Psoas muscle (tissue), 8 donors: ENCODE results near the gene FARP1. TPM values are rescaled to one million over a fixed set of nuclear protein-coding genes. Genes with fewer than 3 reads are reported as not detected.

Source experiments
- ATAC-seq, 4 donors: fragments of 200-7000 bp; cut with Tn5 transposase; one replicate each; pipeline ENCODE4 v1.9.1; 2020; ENCODE audit warnings: moderate library complexity in 3 of 4, mild to moderate bottlenecking in 2 of 4
- DNase-seq, 2 donors: peaks; one replicate each; pipeline ENCODE4 v3.0.0-alpha.2; 2020
- H3K27ac ChIP-seq: fragments of 200-600 bp; one replicate; pipeline ENCODE4 v1.8.0; 2022
- H3K27me3 ChIP-seq, 3 donors: fragments of 200-600 bp in 1 of 3; one replicate each; pipeline versions ENCODE4 v1.6.1 to v1.8.0; 2013 to 2022; ENCODE audit warnings: low read length in 2 of 3, mild to moderate bottlenecking in 2 of 3, moderate library complexity in 1 of 3; ENCODE audit not compliant: insufficient read depth in 3 of 3
- H3K36me3 ChIP-seq, 2 donors: fragments of 200-600 bp in 1 of 2; one replicate each; pipeline versions ENCODE4 v1.6.1 to v1.8.0; 2013 to 2022; ENCODE audit warnings: low read depth in 1 of 2, mild to moderate bottlenecking in 1 of 2, moderate library complexity in 1 of 2; ENCODE audit not compliant: insufficient read depth in 1 of 2
- H3K4me1 ChIP-seq: fragments of 200-600 bp; one replicate; pipeline ENCODE4 v1.8.0; 2022
- H3K4me3 ChIP-seq: fragments of 200-600 bp; one replicate; pipeline ENCODE4 v1.8.0; 2022; ENCODE audit warnings: mild to moderate bottlenecking
- H3K9me3 ChIP-seq: fragments of 200-600 bp; one replicate; pipeline ENCODE4 v1.8.0; 2022
- CTCF ChIP-seq: fragments of 200-600 bp; IDR thresholded peaks from one replicate; pipeline ENCODE4 v1.8.0; 2022; ENCODE audit warnings: antibody characterized with exemption
- WGBS, 3 donors: extraction: QIAGEN DNeasy Blood & Tissue Kit; methylation state at CpG; one replicate each; pipeline versions ENCODE4 v1.1.6 to v1.1.7; 2013; 5-methylcytosine and 5-hydroxymethylcytosine counted together
- intact Hi-C, 2 donors: fragments of 100-400 bp; cut with DNase I; formaldehyde crosslinking; loops; one replicate each; pipeline versions ENCODE4 v1.11.0 to v1.14.2; 2022
- polyA plus RNA-seq, 3 donors: library from polyadenylated mRNA; stranded (reverse); fragments of 200-250 nt; gene quantifications; one replicate each; pipeline ENCODE4 v1.2.3, GENCODE V29; 2013
- total RNA-seq, 4 donors: library from RNA; stranded (reverse); fragmentation: NEBNext Ultra II Directional in 2 of 4; extraction: Animal tissue kit (Norgen Biotek cat#: 25700) in 2 of 4; gene quantifications; one replicate each; pipeline versions ENCODE4 v1.2.1 to v1.2.4, GENCODE V29; 2021 to 2023
- donor health status: healthy with polysubstance abuse.
- donor health status: DM: no; HTN: no; CAD: no; lungs with moderate emphysema.
- donor health status: Bipolar disorder and iron deficiency.
- donor health status: healthy.
- donor health status: DM: yes; HTN: yes; CAD: no.
- donor health status: DM: no; HTN: no; CAD: no.
- donor health status: DM: no; HTN: no; CAD: no.
- donor health status: DM: yes; HTN: yes; CAD: no.

The FARP1 gene
- total and polyA plus RNA-seq, 7 donors, result 5.7 to 19.4 (median 9.2) TPM

GRCh38 chr13:98345107-98345935 lies 202.4 kb downstream of the FARP1 start:
- ATAC-seq, result peak in 1 of 4 donors; percentile 41
- DNase-seq, result no peak
- H3K4me1 ChIP-seq, result no peaks in the 10 kb centered on the region
- WGBS, 3 donors, result 83 to 87% (median 86%) methylated on average over 12 of the region's 12 CpGs
- H3K27me3 ChIP-seq, result no peaks in the 10 kb centered on the region
- H3K4me3 ChIP-seq, result no peak overlapping the region
- no peaks in the 10 kb centered on the region for H3K9me3 ChIP-seq
- no peak for TF ChIP-seq CTCF
- no peak overlapping the region for H3K27ac ChIP-seq
- no peaks in the 10 kb centered on the region for H3K36me3 ChIP-seq
- intact Hi-C loops, result loop anchor here in 1 of 2 donors (5.0 kb wide), 1 partner anchor 477 kb away; no protein-coding TSS in a partner anchor

DNA sequence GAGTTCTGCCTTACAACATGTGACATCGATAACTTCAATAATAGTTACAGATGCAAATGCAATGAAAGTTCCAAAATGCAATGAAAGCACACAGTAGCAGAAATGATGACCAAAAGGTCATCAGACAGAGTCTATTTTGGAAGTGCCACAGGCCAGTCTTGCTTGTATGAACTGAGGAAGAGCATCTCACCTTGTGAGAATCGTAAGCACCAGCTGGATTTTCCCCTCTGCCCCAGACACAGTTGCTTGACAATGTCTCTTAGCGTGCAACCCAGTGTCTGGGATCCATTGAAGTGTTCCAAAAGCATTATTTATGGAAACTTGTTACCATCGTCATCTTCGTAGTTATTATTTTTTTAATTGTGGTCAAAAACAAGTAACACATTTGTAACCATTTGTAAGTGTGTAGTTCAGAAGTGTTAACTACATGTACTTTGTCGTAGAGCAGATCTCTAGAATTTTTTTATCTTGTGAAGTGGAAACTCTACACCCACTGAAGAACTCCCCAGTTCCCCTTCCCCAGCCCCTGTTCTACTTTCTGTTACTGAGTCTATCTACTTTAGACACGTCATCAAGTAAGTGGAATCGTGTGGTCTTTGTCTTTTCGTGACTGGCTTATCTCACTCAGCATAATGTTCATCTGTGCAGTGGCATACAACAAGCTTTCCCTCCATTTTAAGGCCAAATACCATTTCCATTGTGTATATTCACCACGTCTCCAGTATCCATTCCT lies 204.2 kb downstream of the FARP1 start:
- ATAC-seq (no peak), DNase-seq (no peak)
- intact Hi-C loops, result loop anchor here in 1 of 2 donors (5.0 kb wide), 1 partner anchor 475 kb away; no protein-coding TSS in a partner anchor
- Histone ChIP-seq H3K9me3 (no peaks in the 10 kb centered on the region), H3K36me3 (no peaks in the 10 kb centered on the region), H3K4me1 (no peaks in the 10 kb centered on the region), H3K27ac (no peak overlapping the region), H3K27me3 (no peaks in the 10 kb centered on the region), H3K4me3 (no peak overlapping the region)
- TF ChIP-seq CTCF, result no peak
- 96 to 98% (median 97%) methylated on average over 10 of the region's 10 CpGs for WGBS, 3 donors

DNA sequence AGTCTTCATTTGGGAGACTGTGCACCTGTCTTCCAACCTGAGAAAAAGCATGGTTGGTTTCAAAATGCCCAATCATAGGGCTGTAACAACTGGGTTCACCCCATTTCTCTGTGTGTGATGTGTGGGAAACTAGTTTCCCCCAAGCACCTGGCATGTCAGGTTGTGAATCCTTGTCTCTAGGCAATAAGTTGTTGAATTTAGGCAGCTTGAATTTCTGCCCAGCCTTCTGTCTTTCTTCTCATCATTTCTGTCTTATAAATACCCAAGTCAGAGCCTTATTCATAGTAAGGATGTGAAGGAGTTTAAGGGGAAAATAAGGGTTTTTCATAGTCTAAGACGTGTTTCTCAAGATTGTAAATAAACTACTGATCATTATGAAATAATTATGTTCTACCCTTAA lies 204.9 kb downstream of the FARP1 start:
- H3K4me1 ChIP-seq, result no peaks in the 10 kb centered on the region
- 84 to 97% (median 93%) methylated on average over 1 of the region's 1 CpG for WGBS, 3 donors
- H3K27me3 ChIP-seq, result no peaks in the 10 kb centered on the region
- no peak for TF ChIP-seq CTCF
- DNase-seq (no peak), ATAC-seq (no peak)
- no peak overlapping the region for H3K4me3 ChIP-seq
- no peaks in the 10 kb centered on the region for H3K36me3 ChIP-seq
- no peaks in the 10 kb centered on the region for H3K9me3 ChIP-seq
- H3K27ac ChIP-seq, result no peak overlapping the region
- intact Hi-C loops, result loop anchor here in 1 of 2 donors (5.0 kb wide), 1 partner anchor 475 kb away; no protein-coding TSS in a partner anchor

GRCh38 chr13:98348466-98349200 lies 205.7 kb downstream of the FARP1 start:
- Histone ChIP-seq H3K27me3 (no peaks in the 10 kb centered on the region), H3K4me1 (no peaks in the 10 kb centered on the region), H3K9me3 (no peaks in the 10 kb centered on the region), H3K4me3 (no peak overlapping the region), H3K27ac (no peak overlapping the region), H3K36me3 (no peaks in the 10 kb centered on the region)
- 56 to 66% (median 56%) methylated on average over 16 of the region's 16 CpGs for WGBS, 3 donors
- DNase-seq (no peak), ATAC-seq (no peak)
- no peak for TF ChIP-seq CTCF
- intact Hi-C loops, result loop anchor here in 1 of 2 donors (5.0 kb wide), 1 partner anchor 474 kb away; no protein-coding TSS in a partner anchor
